HG03439 (cell line): Measurements from ENCODE around the gene MAT2B.

Experiments used
- ATAC-seq: cut with Tn5 transposase; IDR thresholded peaks from one replicate; pipeline ENCODE4 v1.9.1; 2021; ENCODE audit warnings: mild to moderate bottlenecking, moderate library complexity; ENCODE audit not compliant: unreplicated experiment

MAT2B gene

DNA sequence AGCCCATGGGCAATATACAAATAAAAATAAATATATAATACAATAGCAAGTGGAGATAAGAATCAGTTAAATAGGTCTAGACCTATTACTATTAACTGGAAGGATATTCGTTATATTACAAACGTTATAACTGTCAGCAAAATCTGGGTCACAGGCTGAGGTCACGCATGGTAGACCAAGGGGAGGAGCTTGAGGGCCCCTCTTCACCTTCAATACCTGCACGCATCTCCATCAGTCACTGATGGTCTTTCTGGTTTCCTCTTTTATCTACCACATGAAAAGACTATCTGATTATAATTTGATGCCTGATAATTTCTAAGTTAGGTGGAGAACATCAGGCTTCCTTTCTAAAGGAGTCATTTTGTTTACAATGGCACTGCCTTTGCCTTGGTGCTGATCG, 43.2 kb downstream of the MAT2B start:
- ATAC-seq, result no peak

DNA sequence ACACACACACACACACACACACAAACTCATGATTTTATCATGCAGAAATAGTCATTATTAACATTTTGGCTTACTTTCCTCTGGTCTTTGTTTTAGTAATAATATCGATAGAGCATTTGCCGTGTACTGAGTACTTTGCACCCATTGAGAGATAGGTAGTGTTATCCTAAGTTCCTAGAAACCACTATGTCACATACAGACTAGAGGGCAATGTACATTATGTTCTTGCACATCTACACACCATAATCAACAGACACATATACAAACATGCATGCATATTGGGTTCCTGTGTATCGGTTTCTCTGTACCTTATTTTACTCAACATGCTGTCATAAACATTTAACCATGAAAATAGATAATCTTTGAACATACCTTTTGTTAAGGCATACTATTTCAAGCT, 45.7 kb downstream of the MAT2B start:
- no peak for ATAC-seq

DNA sequence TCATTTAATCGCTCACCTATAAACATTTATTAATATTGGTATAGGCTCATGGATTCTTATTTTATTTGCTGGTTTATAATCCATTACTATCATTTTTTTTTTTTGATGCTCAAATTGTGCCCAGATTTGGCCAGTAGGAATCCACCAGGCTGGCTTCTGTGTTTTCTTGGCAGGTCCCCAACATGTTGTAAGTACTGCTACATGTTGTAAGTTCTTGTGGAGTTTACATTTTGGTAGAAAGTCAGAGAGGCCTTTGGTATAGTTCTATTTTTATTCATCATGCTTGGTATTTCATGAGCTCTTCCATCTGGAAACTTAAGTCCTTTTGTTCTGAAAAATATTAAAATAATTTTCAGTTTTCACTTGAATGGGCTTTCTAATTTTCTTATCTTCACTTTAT, 47.1 kb downstream of the MAT2B start:
- ATAC-seq, result no peak

DNA sequence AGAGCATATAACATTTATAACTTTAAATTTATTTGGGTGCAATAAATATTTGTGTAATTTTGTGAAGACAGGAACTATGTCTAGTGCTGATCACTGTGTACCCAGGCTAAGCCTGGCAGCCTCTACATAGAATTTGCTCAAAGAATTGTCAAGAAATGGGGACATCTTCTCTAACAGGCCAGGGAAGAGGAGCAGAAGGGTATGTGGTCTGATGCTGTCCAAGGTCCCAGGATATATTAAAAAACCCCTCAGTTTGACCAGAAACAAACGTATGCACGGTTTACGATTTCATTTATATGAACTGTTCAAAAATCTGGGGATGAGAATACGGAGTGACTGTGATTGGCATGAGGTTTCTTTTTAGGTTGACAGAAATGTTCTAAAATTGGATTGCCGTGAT, 55.9 kb downstream of the MAT2B start:
- ATAC-seq, result no peak

DNA sequence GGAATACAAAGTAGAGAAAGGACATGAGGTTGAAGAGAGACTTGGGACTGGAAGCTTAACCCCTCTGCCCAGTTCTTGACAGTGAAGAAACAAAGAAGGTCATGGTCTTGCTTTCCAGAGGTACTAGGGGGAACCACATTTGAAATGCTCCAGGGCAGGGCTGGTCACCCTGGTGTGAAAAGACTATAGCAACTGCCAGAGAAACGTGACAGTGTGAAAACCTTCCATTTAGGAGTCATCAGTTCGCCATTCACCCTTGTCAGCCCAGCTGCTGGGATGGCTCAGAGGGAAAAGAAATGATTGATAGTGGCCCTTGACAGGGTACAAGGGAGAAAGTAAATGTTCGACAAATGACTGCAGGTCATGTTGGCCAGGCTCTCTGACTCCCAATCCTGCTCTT, 56.7 kb downstream of the MAT2B start:
- ATAC-seq, result no peak

DNA sequence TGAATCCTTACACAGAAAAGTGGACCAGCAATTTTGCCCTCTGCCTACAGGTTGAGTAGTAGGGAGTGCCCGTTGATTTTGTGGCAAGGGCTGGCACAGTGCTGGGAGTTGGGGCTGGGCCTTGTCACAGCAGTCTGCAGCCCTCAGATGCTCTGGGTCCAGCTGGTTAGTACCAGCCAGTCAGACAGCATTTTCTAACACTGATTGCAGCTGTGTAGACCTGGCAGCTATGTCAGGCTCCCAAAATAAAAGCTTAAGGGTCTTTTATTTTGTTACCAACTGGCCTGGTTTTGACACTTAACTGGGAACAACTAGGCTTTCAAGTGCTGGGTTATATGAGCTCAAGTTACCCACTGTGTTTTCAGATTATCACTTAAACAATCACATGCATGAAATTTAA, 57.7 kb downstream of the MAT2B start:
- no peak for ATAC-seq

DNA sequence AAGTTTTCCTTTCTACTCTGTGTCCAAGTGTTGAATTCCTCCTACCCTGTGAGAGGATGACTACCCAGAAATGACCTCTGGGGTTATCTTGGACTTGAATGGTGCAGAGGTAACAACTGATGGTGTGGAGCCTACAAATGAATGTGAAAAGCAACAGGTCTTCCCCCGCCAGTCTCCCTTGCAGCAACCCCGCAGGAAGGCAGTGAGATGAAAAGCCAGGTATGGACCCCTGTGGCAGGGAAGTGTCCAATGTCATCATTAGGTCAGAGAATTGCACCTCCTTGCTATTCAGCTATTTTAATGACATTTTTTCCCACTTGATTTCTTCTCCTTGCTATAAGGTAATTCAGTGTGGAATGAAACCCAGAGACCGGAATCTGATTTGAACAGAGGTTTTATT, 58.5 kb downstream of the MAT2B start:
- ATAC-seq, result no peak

DNA sequence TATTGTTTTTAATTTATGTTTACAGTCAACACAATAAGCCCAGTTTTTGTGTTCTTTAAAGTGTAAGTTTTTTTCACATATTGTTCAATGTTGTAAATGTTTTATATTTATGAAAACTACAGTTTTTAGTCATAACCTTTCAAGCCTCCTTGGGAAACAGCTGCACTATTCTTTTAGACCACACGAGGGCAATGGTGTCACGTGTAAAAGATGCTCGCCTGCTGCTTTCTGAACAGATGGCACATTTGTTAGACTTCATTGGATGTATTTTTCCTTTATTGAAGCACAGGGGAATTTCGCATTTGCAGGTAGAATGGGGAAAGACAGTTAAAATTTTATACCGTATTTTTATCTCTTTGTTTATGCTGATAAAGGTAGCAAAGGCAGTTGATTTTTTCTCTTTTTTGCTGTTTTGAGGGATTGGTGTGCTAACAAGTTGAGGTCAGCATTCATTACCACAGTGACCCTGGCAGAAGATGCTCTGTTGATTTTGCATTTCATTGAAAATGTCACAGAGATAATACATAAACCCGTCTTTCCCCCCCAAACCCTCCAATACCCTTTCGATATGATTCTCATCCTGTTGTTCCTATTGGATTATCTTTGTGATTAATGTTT, 59.0 kb downstream of the MAT2B start:
- ATAC-seq, result peak; percentile 53

DNA sequence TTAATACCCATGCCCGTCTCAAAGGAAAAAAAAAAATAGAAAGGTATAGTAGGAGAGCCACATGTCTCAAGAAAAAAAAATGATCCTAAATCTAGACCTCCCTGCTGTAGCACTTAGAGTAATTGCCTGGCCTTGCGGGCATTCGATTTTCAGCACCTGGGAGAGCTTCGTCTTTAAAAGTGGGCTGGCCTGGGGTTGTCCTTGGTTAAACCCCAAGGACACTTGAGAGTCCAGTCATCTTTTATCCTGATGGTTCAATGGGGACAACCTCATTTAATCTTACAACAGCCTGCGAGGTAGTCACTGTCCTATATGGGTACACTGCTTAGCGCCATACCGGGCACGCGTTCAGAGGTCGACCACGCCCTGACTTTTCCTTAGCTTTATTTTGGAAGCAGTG, 60.1 kb downstream of the MAT2B start:
- no peak for ATAC-seq

DNA sequence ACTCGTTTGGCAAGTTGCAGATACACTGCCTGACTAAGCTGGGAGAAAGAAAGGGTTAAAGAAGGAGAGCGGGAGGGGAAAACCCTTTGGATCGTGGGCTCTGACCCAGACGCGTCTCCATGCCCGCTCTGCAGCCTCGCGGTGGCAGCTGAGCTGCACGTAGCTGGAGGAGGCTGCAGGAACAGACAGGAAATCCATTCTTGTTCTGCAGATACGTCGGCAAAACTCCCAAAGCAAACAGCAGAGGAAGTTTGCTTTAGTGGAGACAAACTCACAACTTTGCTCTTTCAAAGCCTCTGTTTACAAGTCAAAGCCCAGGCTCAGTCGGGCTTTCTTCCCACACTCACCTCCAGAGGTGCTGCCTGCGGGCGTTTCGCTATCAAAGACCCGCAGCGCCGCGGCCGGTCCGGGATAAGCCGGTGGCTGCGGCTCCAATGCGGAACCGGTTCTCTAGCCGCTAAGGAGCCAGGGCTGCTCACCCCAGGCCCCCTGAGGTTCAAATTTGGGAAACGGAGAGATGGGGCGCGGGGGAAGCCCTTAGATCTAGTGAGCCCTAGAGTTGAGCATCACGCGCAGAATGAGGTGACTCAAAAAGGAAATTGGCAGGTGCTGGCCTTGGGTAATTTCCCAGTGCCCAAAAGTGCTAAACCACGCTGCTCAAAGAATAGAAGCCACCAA, 60.7 kb downstream of the MAT2B start:
- peak; percentile 77 for ATAC-seq

DNA sequence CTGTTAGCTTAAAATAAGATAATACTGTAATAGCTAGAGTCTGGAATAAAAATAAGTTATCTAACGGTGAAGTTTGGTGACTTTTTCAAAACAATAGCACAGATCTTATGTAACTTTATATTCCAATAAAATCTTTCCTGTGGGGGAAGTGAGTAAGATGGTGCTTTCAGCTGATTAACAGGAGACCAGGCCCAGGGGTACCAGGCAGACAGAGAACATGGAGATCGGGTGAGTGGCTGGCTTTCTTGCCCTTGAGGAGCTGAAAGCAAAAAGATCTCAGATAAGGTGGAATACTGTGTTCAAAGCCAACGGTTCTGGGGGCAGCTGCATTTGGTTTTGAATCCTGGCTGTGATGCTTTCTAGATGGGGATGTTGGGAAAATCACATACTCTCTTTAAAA, 61.3 kb downstream of the MAT2B start:
- ATAC-seq, result peak; percentile 7

DNA sequence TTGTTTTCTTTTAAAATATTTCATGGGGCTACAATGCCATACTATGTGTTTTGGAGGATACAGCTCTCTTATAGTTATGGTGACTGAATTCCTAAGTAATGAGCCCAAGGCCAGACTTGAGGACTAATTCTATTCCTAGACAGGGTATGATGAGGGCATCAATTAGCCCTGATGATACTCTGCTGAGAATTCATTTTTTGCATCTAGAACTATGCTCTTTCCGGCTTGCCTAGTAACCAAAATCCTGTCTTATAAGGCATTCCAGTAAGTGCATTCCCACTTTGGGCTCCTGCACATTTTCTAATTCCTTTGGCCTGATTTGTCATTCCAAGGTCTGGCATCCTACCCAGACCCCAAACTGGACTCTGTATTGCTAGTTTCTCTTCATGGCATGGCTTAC, 62.4 kb downstream of the MAT2B start:
- ATAC-seq, result no peak
